Measurements from ENCODE around the gene STAMBPL1.
"Not testable (repeated sequence)": the region's sequence is repeated elsewhere in the genome, so short reads cannot be mapped to it uniquely, and the experiment has no call there.

STAMBPL1 gene

DNA sequence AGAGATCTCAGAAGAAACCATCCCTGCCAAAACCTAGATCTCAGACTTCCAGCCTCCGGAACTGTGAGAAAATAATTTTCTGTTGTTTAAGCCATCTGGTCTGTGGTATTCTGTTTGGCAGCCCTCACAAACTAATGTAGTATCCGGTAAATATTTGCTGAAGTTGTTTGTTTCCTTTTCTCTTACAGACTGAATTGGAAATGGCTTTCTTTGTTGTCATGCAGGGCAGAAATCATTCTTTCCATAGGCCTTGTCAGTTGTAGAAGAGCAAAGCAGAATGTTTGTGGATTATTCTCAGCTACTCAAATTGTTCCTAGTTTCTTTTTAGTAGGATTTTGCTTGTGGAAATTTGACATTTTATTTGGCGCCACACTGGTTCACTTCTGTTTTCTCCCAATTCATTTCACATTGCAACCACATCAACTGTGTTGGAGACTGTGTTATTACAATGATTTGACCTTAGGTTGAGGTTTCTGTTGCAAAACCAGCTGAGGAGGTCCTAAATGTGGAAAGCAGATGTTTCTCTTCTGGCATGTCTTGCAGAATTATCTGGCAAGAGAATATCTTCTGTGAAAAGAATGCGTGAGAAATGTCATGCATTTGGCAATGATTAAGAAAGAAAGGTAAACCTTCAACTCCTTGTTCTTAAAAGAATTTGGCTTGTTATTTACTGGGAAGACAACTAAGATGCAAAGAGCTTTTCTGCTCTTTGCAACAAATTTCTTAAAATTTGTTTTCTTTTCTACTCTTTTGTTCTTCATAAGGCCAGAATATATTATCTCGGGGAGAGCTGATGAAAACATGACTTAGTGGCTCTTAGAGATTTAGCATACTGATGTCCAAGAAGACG is 46.7 kb downstream of the STAMBPL1 start:
- DNase-seq = no peak

DNA sequence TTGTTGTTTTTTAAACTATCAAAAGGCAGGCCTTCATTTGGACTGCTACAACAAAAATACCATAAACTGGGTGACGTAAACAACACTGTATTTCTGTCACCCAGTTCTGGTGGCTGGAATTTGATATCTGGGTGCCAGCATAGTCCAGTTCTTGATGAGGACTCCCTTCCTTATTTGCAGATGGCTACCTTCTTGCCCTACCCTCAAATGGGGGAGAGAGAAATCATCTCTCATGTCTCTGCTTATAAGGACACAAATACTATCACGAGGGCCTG is 47.3 kb downstream of the STAMBPL1 start:
- DNase-seq = no peak

DNA sequence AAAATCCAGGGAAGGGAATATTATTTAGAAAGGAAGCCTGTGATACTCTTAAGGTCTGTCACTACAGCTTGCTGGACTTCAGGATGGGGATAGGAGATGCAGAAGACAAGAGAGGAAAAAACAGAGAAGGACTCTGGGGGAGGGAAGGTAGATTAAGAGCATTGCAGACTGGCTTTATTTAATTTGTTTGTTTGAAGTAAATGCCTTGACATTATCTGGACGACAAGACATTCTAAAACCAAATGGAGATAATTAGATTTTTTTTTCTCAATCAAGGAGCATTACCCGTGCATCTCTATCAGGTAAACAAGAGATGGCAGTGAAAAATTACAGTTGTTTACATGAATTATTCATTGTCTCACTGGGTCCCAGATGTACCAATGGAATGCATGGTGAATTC is 48.2 kb downstream of the STAMBPL1 start:
- DNase-seq = no peak

DNA sequence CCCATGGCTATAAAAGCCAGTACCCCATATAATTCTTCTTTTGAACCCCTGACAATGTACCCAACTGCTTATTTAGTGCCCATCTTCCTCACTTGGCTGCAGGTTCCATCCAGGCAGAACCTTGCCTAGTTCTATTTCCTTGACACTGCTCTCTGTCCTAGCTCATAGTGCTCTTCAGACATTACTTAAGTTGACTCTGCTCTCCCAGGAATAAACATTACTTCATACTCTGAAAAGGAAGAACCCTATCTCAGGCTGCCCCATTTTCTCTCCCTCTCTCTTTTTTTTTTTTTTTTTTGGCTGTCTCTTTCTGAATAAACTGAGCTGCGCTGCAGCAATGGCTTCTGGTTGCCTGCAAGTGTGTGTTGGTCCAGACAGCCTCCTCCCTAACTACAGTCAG is 51.5 kb downstream of the STAMBPL1 start:
- no peak for DNase-seq

DNA sequence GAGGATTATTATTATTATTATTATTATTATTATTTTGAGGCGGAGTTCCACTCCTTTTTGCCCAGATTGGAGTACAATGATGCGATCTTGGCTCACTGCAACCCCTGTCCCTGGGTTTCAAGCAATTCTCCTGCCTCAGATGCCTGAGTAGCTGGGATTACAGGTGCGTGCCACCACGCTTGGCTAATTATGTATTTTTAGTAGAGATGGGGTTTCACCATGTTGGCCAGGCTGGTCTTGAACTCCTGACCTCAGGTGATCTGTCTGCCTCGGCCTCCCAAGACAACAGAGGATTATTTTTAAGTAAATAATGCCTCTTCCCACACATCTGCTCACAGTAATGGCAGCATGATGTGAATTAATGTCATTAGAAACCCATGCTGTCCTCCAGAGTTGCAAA is 52.0 kb downstream of the STAMBPL1 start:
- DNase-seq = not testable (repeated sequence)

DNA sequence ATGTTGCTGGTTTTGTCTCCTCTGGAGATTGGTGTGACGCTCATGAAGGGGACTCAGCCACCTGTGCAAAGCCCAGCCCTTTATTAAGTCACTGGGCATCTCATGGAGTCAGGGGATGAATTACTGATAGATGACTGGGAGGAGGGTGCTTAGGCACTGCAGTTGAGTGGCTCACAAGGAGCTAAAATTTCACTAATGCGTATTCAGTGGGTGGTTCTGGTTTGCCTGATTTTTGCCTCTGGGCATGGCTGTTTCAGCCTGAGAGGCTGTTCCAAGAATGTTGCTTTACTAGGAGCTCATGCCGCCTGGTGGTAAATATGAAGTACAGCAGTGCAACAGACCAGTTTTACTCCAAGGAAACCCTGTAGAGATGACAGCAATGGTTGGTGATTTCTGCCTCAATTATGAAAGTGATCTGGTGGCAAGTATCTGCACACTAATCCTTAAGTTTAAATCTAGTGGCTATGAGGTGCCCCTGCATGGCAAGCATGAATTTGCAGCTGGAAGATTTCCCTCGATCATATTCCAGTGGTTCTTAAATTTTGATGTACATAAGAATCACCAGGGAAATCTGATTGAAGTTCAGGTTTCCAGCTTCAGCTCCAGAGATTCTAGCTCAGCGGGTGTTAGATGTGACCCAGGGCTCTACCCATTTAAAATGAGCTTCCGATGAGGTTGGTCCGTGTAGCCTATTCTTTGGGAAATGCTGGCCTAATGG is 52.7 kb downstream of the STAMBPL1 start:
- peak; percentile 68 for DNase-seq

DNA sequence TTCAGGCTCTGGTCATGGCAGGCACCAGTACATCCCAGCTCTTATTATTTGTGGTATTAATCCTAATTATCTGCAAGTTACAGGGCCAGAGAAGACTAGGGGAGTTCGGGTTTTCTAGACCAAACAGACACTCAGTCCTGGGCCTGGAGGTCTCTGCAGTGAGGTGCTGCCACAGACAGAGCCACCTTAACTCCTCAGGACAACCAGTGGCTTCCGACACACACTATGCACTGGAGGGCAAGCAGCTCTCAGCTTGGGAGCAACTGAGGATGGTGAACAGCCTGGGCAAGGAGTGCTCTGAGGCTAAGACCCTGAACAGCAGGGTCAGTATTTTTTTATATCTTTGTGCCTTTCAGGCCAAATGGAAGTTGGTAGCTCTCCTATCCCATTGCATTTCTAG is 53.5 kb downstream of the STAMBPL1 start:
- DNase-seq = no peak

DNA sequence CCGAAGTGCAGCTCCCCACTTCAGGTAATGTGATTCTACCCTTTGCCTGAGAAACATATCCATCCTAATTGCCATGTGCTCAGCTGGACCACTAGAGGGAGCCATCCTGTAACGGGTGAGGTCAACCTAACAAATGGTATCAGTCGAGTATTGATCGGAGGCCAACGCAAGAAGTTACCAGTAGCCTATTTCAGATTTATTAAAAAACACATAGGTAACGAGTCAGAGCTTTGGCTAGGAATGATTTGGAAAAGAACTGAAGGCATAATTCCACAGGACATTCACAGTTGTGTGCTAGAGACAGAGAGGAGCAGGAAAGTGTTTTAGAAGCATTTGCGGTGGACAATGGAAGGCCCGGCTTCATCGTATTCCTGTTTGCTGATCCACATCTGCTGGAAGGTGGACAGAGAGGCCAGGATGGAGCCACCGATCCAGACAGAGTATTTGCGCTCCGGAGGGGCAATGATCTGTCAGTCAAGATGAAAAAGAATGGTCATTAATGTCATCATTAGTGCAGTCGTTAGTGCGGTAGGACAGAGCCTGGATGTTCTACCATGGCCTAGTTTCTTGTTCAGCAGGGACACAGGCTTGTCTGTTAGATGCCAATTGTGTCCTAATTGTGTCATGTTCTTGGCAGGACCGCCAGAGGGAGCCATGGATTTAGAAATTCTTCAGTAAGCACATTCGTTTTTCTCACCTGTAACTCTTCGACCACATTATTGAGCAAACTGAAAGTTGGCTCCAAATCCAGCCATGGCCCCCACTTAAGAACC is 55.0 kb downstream of the STAMBPL1 start:
- DNase-seq = no peak

DNA sequence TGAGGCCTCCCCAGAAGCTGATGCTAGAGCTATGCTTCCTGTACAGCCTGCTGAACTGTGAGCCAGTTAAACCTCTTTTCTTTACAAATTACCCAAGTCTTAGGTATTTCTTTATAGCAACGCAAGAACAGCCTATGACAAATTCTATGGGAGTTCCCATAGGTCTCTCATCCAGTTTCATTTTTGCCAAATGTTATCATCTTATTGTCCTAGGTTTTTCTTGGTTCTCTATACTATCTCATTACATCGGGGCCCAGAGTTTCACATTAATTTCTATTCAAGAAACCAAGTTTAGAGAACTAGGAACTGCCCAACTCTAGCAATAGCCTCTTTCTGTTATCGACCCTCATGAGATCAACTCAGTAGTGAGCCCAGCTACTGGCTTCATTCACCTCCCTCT is 56.6 kb downstream of the STAMBPL1 start:
- no peak for DNase-seq

DNA sequence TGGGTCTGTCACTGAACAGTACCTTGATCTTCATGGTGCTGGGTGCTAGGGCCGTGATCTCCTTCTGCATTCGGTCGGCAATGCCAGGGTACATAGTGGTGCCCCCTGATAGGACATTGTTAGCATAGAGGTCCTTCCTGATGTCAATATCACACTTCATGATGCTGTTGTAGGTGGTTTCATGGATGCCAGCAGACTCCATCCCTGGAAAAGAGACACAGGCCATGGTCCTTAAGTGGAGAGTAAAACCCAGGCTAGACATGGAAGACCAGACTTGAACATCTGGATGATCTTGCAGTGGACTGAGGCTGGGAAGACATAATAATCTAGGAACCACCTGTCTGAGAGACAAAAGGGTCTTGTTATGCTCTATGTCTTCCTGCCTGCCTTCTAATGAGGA is 58.0 kb downstream of the STAMBPL1 start:
- no peak for DNase-seq

DNA sequence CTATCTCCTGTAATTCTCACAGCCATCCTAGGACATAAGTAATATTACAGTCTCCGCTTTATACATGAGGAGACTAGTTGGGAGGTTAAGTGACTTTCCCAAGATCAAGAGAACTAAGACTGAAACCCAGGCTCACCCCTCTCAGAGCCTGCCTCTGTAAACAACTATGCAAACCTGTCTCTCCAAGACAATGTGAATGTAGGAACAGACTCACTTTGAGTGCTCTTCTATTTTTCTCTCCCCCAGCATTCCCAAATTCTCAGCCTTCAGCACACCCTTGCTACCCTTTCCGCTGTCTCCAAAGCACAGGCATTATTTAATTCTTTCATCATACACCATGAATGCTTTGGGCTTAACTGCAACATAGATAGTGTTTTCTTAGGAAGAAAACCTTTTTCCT is 58.9 kb downstream of the STAMBPL1 start:
- no peak for DNase-seq

DNA sequence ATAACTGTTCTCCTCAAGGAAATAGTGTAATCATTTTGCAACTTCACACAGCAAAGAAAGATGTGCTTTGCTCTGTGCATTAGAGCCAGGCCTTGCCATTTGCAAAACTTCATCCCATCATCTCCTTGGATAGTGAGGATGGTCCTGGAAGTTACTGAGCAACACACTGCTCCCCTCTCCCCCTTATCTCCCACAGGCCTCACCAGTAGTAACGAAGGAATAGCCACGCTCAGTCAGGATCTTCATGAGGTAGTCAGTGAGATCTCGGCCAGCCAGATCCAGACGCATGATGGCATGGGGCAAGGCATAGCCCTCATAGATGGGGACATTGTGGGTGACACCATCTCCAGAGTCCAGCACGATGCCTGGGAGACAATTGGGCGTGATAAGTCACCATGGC is 61.0 kb downstream of the STAMBPL1 start:
- no peak for DNase-seq

DNA sequence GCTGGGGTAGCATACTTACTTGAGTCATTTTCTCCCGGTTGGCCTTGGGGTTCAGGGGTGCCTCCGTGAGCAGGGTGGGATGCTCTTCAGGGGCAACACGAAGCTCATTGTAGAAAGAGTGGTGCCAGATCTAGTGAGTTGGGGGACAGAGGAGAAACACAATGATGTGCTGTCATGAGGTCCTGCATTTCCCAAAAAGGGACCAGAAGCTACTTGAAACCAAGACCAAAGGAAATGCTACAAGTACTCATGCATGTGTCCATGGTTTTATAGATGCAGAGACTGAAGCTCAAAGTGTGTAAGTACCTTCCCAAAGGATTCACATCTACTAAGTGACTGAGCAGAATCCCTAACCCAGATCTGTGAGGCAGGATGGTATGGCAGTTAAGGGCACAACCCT is 63.7 kb downstream of the STAMBPL1 start:
- DNase-seq = no peak

DNA sequence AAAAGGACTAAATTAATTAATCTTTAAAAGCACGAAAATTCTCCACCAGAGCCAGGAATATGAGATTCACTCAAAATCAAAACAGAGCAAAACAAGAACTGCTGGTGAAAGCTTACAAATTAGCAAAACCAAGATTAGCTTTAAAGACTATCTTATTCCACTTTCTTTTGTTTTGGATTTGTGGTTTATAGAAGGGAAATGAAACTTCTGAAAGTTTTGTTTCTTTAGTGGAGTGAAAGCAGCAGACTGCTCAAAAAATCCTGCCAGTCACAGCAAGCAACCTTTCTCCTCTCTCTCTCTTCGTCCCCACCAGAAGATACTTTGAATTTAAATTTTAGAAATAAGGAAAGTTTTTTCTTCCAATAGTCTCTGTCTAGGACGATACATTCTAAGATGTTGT is 64.8 kb downstream of the STAMBPL1 start:
- no peak for DNase-seq

DNA sequence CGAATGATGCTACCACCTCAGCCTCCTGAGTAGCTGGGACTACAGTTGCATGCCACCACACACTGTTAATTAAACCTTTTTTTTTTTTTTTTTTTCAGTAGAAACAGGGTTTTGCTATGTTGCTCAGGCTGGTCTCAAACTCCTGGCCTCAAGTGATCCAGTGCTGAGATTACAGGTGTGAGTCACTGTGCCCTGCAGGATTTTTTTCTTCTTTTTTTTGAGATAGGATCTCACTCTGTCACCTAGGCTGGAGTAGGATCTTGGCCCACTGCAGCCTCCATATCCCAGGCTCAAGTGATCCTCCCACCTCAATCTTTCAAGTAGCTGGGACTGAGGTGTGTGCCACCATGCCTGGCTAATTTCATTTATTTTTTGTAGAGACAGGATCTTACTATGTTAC is 66.2 kb downstream of the STAMBPL1 start:
- DNase-seq = no peak

DNA sequence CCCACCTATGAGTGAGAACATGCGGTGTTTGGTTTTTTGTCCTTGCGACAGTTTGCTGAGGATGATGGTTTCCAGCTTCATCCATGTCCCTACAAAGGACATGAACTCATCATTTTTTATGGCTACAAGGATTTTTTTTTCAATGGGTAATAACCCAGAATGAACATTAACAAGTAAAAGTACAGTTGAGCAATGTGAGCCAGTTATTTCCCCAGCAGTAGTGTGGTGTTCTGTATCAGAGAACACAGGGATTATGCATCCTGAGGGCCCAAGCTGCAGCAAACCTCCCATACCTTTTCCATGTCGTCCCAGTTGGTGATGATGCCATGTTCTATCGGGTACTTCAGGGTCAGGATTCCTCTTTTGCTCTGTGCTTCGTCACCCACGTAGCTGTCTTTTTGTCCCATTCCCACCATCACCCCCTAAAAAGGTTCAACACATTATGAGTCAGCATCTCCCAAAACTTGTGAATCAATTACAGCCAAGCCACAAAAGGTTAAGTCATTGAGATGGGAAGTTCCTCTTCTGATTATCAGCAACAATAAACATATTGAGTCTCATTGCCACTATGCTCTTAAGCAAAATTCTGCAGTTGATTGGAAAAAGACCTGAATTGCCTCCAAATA is 67.0 kb downstream of the STAMBPL1 start:
- no peak for DNase-seq

DNA sequence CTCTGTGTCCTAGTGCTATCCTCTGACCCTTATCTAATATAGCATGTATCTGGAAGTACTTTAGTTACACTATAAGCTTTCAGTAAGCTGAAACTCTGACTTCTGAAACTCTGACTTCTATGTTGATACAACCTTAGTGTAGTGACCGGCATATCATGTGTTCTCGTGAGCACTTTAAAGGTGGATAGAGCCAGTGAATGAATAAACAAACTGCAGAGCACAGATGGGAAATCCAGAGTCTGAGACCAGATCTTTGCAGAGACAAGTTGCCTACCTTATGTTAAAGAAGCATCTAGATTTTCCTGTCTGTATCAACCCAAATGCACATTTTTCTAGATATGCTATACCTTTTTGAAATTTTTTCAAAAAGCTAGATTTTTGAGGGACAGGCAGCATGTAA is 69.0 kb downstream of the STAMBPL1 start:
- DNase-seq = no peak

DNA sequence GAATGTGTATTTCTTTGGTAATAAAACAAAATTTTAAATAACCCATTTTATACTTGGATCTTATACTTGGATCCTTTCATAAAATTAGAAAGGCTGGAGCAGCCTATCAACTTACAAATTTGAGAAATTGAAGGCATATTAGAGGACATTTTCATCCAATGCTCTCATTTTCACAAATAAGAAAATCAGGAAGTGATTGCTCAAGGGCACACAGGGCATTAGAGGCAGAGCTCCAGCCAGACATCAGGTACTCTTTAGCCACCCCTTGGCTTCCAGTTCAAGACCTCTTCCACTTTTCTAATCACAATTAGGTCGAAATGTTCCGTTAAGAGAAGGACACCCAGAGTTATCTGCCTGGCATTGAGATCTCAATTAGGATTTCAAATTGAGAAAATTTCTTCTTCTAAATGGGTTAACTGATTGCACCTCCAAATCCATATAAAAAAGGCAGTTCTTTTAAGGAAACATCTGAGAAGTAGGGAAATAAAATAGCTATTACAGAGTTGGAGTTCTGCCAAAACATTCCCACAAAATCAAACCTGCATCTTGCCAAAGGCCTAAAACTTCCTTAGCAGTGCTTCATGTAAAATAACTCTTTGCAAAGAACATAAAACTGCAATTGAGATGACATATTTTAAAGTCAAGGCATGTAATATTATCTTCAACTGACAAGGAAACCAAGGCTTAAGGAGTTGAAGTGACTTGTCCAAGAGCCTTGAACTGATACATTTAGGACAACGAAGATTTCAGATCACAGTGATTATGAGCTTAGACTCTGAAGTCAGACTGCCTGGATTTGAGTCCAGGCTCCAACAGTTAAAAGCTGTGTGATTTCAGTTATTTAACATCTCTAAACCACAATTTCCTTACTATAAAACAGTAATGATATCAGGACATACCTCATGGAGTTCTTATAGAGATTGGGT is 70.1 kb downstream of the STAMBPL1 start:
- no peak for DNase-seq

DNA sequence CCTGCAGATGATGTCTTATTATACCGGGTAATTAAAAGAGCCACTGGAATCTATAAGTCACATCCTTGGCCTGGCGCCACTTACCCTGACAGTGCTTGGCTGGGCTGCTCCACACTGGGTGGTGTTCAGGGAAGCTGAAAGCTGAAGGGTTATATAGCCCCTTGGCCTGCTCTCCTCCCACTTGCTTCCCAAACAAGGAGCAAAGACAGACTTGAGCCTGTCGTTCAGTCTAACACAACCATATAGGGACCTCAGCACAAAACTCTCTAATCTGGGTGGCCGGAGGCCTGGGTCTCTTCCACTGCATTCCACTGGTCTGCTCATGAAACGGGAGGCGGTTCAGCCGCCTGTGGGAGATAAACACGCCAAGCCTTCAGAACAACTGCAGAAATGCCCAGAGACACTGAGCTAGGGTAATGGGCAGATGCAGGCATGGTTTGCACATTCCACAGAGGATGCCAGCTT is 72.6 kb downstream of the STAMBPL1 start, which contains the start of gene ACTA2:
TSS of gene ACTA2 (minus strand) at position 127 of the 465 bp plus-strand sequence. CDS start 3,843 bp downstream, outside the sequence.
- no peak for DNase-seq

DNA sequence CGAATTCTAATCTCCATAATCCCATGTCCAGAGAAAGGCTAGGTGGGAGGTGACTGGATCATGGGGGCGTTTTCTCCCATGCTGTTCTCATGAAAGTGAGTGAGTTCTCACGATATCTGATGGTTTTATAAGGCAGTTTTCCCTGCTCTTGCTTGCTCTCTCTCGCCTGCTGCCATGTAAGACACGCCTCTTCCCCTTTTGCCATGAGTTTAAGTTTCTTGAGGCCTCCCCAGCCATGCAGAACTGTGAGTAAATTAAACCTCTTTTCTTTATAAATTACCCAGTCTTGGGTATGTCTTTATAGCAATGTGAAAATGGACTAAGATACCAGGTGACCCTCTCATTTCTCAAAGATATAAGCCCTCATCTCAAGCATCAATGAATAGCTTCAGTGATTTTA is 73.6 kb downstream of the STAMBPL1 start:
- DNase-seq = no peak

DNA sequence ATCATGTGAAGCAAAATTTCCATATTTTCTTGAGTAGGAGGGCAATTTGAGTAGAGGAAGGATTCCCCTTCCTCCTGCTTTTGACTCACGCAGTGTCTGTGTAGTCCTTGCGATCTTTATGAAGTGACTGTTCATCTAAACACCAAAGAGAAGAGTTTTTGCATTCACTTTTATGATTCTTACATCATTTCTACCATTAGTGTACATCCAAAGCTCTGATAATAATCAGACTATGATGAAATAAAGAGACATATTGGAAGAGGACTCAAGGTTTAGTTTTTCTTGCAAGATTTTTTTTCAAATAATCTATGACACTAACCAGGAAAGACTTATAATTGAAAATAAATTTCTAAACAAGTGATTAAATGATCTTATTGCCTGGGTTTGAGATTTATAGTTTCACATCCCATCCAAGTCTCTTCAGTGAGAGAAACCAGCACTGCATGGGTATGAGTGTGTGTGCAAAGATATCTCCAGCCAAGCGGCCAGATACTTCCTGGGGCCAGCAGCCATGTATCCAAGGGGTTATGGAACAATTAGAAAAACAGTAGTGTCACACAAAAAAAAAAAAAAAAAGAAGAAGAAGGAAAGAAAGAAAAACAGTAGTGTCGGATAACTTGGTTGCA is 74.5 kb downstream of the STAMBPL1 start:
- no peak for DNase-seq

DNA sequence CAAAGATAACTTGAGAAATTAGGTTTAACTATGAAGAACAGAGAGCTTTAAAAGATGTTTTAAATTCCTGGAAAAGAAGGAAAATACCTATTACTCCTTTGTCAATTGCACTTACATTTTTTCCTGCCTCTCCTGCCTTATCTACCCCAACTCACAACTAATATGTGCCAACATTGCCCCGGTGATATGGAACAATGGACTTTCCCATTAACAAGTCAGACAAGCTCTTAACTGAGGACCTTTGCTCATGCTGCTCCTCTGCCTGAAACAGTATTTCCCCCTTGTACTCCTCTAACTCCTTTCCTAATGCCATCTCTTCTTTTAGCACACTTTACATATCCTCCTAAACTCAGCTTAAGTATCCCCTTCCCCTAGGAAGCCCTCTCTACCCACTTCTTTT is 77.3 kb downstream of the STAMBPL1 start:
- DNase-seq = no peak

Data from T1000 (cell line).